Loucy (cell line): ENCODE measurements around the gene CADM1.

ENCODE experiments used
- H2AFZ ChIP-seq: fragments of 200-600 bp; sonication (generic); 2 replicates; pipeline ENCODE4 v1.6.0; 2016; ENCODE audit warnings: antibody characterized with exemption, mild to moderate bottlenecking, low read length, moderate library complexity
- H3F3A ChIP-seq: fragments of 200-600 bp; 2 replicates; pipeline ENCODE4 v1.6.0; 2016; ENCODE audit warnings: antibody characterized with exemption, low read depth, mild to moderate bottlenecking
- H3K27me3 ChIP-seq: fragments of 200-600 bp; sonication (generic); 2 replicates; pipeline ENCODE4 v1.6.1; 2014; ENCODE audit warnings: low read length, mild to moderate bottlenecking; ENCODE audit not compliant: insufficient read depth, poor library complexity, severe bottlenecking
- H3K36me3 ChIP-seq: fragments of 200-600 bp; sonication (generic); 2 replicates; pipeline ENCODE4 v1.6.1; 2016; ENCODE audit warnings: low read length; ENCODE audit not compliant: insufficient read depth
- H3K4me1 ChIP-seq: fragments of 200-600 bp; sonication (generic); 2 replicates; pipeline ENCODE4 v1.5.1; 2014; ENCODE audit warnings: low read length, mild to moderate bottlenecking; ENCODE audit not compliant: insufficient read depth, poor library complexity, severe bottlenecking
- H3K4me2 ChIP-seq: fragments of 200-600 bp; sonication (generic); 2 replicates; pipeline ENCODE4 v1.6.0; 2014; ENCODE audit warnings: antibody characterized with exemption, low read length, low read depth, mild to moderate bottlenecking; ENCODE audit not compliant: poor library complexity, severe bottlenecking
- H3K4me3 ChIP-seq: fragments of 200-600 bp; sonication (generic); 2 replicates; pipeline ENCODE4 v1.5.1; 2014; ENCODE audit warnings: low read length, mild to moderate bottlenecking, mixed read lengths; ENCODE audit not compliant: poor library complexity, severe bottlenecking
- H3K79me2 ChIP-seq: fragments of 200-600 bp; sonication (generic); 2 replicates; pipeline ENCODE4 v1.6.1; 2014; ENCODE audit warnings: low read length; ENCODE audit not compliant: insufficient read depth
- H3K9ac ChIP-seq: fragments of 200-600 bp; sonication (generic); 2 replicates; pipeline ENCODE4 v1.6.0; 2014; ENCODE audit warnings: mild to moderate bottlenecking, low read depth, low read length, moderate library complexity; ENCODE audit not compliant: poor library complexity, severe bottlenecking
- H3K9me2 ChIP-seq: fragments of 200-600 bp; sonication (generic); replicated peaks from 2 replicates; pipeline ENCODE4 v1.6.1; 2016; ENCODE audit warnings: low read depth, low read length, mixed read lengths
- H3K9me3 ChIP-seq: fragments of 200-600 bp; sonication (generic); 2 replicates; pipeline ENCODE4 v1.6.1; 2014; ENCODE audit warnings: mild to moderate bottlenecking, antibody characterized with exemption, low read length, low read depth; ENCODE audit not compliant: insufficient read depth
- H4K20me1 ChIP-seq: fragments of 200-600 bp; sonication (generic); 2 replicates; pipeline ENCODE4 v1.6.0; 2014; ENCODE audit warnings: antibody characterized with exemption, low read length, mild to moderate bottlenecking; ENCODE audit not compliant: insufficient read depth, poor library complexity, severe bottlenecking
- EZH2phosphoT487 ChIP-seq: fragments of 200-600 bp; IDR thresholded peaks from 2 replicates; pipeline ENCODE4 v1.6.1; 2018; ENCODE audit warnings: antibody characterized with exemption, mild to moderate bottlenecking, moderate library complexity, borderline replicate concordance
- TF ChIP-seq, protein P1 (sequence below): fragments of 200-600 bp; sonication (generic); conservative IDR thresholded peaks from 2 replicates; pipeline ENCODE4 v1.5.1; 2014; ENCODE audit warnings: mild to moderate bottlenecking, antibody characterized with exemption, low read length

Gene CADM1

GRCh38 chr11:115266066-115266639, 238.1 kb downstream of the CADM1 start:
- no peaks in the 10 kb centered on the region for H3K9me2 ChIP-seq
- H3K4me1 ChIP-seq, result no peaks in the 10 kb centered on the region
- no peak for TF ChIP-seq EZH2phosphoT487
- TF ChIP-seq, protein P1, sequence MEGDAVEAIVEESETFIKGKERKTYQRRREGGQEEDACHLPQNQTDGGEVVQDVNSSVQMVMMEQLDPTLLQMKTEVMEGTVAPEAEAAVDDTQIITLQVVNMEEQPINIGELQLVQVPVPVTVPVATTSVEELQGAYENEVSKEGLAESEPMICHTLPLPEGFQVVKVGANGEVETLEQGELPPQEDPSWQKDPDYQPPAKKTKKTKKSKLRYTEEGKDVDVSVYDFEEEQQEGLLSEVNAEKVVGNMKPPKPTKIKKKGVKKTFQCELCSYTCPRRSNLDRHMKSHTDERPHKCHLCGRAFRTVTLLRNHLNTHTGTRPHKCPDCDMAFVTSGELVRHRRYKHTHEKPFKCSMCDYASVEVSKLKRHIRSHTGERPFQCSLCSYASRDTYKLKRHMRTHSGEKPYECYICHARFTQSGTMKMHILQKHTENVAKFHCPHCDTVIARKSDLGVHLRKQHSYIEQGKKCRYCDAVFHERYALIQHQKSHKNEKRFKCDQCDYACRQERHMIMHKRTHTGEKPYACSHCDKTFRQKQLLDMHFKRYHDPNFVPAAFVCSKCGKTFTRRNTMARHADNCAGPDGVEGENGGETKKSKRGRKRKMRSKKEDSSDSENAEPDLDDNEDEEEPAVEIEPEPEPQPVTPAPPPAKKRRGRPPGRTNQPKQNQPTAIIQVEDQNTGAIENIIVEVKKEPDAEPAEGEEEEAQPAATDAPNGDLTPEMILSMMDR, result no peak
- no peak overlapping the region for H3K4me2 ChIP-seq
- H2AFZ ChIP-seq, result no peak overlapping the region
- H3K9ac ChIP-seq, result no peak overlapping the region
- no peaks in the 10 kb centered on the region for H3K79me2 ChIP-seq
- H4K20me1 ChIP-seq, result no peaks in the 10 kb centered on the region
- no peaks in the 10 kb centered on the region for H3K36me3 ChIP-seq
- H3K4me3 ChIP-seq, result no peak overlapping the region
- H3F3A ChIP-seq, result no peaks in the 10 kb centered on the region
- H3K27me3 ChIP-seq, result no peaks in the 10 kb centered on the region
- H3K9me3 ChIP-seq, result no peaks in the 10 kb centered on the region

GRCh38 chr11:115263799-115264656, 240.2 kb downstream of the CADM1 start:
- H3K4me1 ChIP-seq, result no peaks in the 10 kb centered on the region
- no peaks in the 10 kb centered on the region for H4K20me1 ChIP-seq
- H3K4me2 ChIP-seq, result no peak overlapping the region
- H3K27me3 ChIP-seq, result no peaks in the 10 kb centered on the region
- H3K9me2 ChIP-seq, result no peaks in the 10 kb centered on the region
- no peak overlapping the region for H2AFZ ChIP-seq
- H3K9ac ChIP-seq, result no peak overlapping the region
- no peak overlapping the region for H3K4me3 ChIP-seq
- H3K9me3 ChIP-seq, result no peaks in the 10 kb centered on the region
- H3K36me3 ChIP-seq, result no peaks in the 10 kb centered on the region
- no peak for TF ChIP-seq EZH2phosphoT487
- TF ChIP-seq, protein P1, result no peak
- no peaks in the 10 kb centered on the region for H3F3A ChIP-seq
- H3K79me2 ChIP-seq, result no peaks in the 10 kb centered on the region

- no peaks in the 10 kb centered on the region for H4K20me1 ChIP-seq
- TF ChIP-seq, protein P1, result no peak
- TF ChIP-seq EZH2phosphoT487, result no peak
- no peaks in the 10 kb centered on the region for H3K79me2 ChIP-seq
- no peaks in the 10 kb centered on the region for H3K36me3 ChIP-seq
- H3F3A ChIP-seq, result no peaks in the 10 kb centered on the region
- no peaks in the 10 kb centered on the region for H3K27me3 ChIP-seq
- H3K4me3 ChIP-seq, result no peak overlapping the region
- no peak overlapping the region for H2AFZ ChIP-seq
- no peak overlapping the region for H3K4me2 ChIP-seq
- no peaks in the 10 kb centered on the region for H3K9me2 ChIP-seq
- no peaks in the 10 kb centered on the region for H3K9me3 ChIP-seq
- peaks cover 11% of the 10 kb centered on the region for H3K4me1 ChIP-seq
- H3K9ac ChIP-seq, result no peak overlapping the region
Measured at GRCh38 chr11:115258216-115258615, 246.0 kb downstream of the CADM1 start.
